ENCODE measurements around the gene RIC8B.

Gene RIC8B

DNA sequence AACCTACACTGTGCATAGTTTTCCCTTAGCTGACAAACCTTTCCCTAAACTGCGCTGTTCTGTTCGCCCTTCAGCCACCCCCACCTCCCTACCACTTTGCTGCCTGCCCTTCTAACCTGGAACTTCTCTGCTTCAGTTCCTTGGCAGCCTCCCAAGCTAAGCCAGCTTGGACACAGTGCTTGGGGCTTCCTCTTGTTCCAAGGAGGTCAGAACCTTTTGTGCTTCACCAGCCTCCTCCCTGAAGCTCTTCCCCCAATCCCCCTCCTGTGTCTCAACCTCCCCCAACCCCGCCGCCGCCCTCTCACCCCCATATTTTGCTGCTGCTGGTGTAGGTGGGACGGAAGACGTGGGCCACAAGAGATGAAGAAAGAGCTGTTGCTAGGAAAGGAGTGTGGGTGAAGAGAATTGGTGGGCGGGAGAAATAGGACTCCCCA lies 8.1 kb upstream of the RIC8B start:
- no peak overlapping the region for H3K4me3 ChIP-seq (ENCODE audit: control insufficient read depth, low read depth, low read length)
- peak; percentile 60 for DNase-seq (ENCODE audit: low read depth)
- TF ChIP-seq, protein P1, sequence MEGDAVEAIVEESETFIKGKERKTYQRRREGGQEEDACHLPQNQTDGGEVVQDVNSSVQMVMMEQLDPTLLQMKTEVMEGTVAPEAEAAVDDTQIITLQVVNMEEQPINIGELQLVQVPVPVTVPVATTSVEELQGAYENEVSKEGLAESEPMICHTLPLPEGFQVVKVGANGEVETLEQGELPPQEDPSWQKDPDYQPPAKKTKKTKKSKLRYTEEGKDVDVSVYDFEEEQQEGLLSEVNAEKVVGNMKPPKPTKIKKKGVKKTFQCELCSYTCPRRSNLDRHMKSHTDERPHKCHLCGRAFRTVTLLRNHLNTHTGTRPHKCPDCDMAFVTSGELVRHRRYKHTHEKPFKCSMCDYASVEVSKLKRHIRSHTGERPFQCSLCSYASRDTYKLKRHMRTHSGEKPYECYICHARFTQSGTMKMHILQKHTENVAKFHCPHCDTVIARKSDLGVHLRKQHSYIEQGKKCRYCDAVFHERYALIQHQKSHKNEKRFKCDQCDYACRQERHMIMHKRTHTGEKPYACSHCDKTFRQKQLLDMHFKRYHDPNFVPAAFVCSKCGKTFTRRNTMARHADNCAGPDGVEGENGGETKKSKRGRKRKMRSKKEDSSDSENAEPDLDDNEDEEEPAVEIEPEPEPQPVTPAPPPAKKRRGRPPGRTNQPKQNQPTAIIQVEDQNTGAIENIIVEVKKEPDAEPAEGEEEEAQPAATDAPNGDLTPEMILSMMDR (conservative IDR thresholded peaks at IDR 0.05; ENCODE audit: control insufficient read depth, insufficient read depth, low read depth, low read length), result no peak

DNA sequence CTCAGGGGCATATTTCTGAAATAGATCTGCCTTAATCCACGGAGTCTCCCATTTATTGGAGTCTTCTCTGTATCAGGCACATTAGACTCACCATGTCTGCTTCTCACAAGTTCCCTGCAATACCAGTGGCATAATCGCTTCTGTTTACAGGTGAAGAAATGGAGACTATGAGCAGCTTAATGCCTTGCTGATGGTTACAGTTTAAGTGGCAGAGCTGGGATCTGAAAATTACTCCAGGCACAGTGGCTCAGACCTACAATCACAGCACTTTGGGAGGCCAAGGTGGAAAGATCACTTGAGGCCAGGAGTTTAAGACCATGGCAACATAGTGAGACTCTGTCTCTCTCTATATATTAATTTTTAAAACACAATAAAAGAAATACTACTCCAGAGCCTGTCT lies 7.3 kb upstream of the RIC8B start:
- no peak overlapping the region for H3K4me3 ChIP-seq (ENCODE audit: control insufficient read depth, low read depth, low read length)
- no peak for DNase-seq (ENCODE audit: low read depth)
- TF ChIP-seq, protein P1 (conservative IDR thresholded peaks at IDR 0.05; ENCODE audit: control insufficient read depth, insufficient read depth, low read depth, low read length), result no peak

DNA sequence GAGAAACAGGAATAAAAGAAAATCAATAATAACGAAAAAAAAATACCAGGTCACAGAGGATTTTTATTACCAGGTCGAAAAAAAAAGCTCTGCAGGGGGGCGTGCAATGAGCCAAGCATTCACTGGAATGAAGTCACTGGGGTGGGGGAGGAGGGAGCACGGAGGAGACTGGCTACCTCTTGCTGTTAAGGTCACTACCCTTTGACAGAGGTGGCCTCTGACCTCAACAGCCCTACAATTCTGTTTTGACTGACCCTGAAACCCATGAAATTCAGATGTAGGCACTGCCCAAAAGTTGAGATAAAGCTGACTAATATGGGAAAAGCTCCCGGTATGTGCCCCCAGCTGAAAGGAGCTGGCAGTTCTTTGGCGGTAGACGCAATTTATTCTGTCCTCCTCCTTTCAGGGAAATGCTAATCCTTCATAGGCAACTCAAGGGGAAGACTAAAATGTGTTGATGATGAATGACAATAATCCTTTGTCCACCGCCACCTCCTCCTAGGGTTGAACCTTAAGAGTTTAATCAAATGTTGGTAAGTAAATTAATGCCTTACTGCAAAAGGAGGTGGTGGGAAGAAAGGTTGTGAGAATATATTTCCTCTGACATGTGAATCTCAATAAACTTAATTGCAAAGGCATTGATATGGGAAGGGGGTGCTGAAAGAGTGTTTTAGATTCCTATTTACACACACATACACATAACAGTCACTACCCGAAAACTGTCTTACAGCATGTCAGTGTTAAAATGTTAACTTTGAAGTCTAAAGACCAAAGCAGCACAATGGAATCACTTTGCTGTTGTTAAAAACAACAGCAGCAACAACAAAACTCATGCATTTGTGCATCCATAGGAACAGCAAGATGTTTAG lies 6.3 kb upstream of the RIC8B start:
- TF ChIP-seq, protein P1 (conservative IDR thresholded peaks at IDR 0.05; ENCODE audit: control insufficient read depth, insufficient read depth, low read depth, low read length), result no peak
- peak; percentile 24 for DNase-seq (ENCODE audit: low read depth)

DNA sequence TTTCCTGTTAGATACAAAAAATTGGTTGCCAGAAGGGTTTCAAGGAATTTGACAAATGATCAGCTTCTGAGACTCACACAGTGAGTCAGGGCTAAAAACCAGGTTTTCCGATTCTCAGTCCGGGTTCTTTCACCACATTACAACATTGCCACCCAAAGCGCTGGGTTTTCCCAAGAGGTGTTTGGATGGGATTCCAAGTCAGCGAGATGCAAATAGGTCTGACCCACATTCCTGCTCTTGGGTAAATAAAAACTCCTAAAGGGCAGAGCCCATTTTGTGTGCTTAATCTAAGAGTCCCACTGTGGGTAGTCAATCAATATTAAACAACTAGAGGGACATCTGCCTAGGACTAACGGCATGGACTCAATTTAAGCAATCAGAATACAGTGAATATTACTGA lies 5.4 kb upstream of the RIC8B start:
- TF ChIP-seq, protein P1 (conservative IDR thresholded peaks at IDR 0.05; ENCODE audit: control insufficient read depth, insufficient read depth, low read depth, low read length), result no peak
- DNase-seq (ENCODE audit: low read depth), result peak; percentile 70

More for the DNA sequence above, 6.3 kb upstream of the RIC8B start:
- H3K4me3 ChIP-seq (ENCODE audit: control insufficient read depth, low read depth, low read length), result no peak overlapping the region

DNA sequence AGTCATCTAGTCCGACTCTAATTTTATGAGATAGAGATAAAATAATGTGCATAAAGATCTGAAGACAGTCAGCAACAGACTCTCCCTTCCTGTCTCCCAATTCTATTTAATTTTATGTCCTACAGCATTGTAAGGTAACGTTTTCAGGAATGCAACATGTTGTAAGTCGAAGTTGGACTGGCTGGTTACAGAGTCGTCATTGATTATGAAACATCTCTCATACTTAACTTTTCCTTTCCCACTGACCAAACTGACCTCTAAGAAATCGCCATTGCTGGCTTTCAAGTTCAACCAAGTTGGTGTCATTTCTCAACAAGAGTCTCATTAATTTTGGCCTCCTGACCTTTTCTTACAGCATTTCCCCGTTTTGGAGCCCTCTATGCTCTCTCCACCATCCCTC lies 4.9 kb upstream of the RIC8B start:
- DNase-seq (ENCODE audit: low read depth), result peak; percentile 35
- TF ChIP-seq, protein P1 (conservative IDR thresholded peaks at IDR 0.05; ENCODE audit: control insufficient read depth, insufficient read depth, low read depth, low read length), result no peak
- no peak overlapping the region for H3K4me3 ChIP-seq (ENCODE audit: control insufficient read depth, low read depth, low read length)

More for the DNA sequence above, 5.4 kb upstream of the RIC8B start:
- H3K4me3 ChIP-seq (ENCODE audit: control insufficient read depth, low read depth, low read length), result no peak overlapping the region

DNA sequence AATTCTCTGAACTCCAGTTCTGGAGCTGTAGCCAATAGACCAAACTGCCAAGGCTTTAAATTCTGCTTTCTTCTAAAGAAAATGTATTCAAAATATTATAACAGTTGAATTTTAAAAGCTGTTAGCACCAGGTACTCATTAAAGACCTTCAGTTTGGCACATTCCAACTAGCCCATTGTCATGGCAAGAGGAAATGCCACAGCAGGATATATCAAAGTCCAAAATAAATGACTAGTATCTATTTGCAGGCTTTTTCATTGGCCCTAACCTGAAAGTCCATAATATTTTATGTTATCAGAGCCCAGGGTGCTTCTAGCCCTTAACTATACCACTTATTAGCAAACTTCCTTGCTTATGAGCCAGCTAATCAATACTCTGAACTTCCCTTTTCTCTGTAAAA lies 3.1 kb upstream of the RIC8B start:
- TF ChIP-seq, protein P1 (conservative IDR thresholded peaks at IDR 0.05; ENCODE audit: control insufficient read depth, insufficient read depth, low read depth, low read length), result no peak
- no peak for DNase-seq (ENCODE audit: low read depth)
- H3K4me3 ChIP-seq (ENCODE audit: control insufficient read depth, low read depth, low read length), result no peak overlapping the region
